GM19025 (cell line): ENCODE data around the gene SYMPK.
A peak's percentile ranks its signal among the peaks of the same experiment; 100 is the strongest.

Source experiments
- ATAC-seq: cut with Tn5 transposase; IDR thresholded peaks from one replicate; pipeline ENCODE4 v1.9.1; 2021; ENCODE audit warnings: mild to moderate bottlenecking, low read depth, moderate library complexity; ENCODE audit not compliant: unreplicated experiment

The SYMPK gene

GRCh38 chr19:45785097-45785496, 77.8 kb downstream of the SYMPK start:
- ATAC-seq: no peak

GRCh38 chr19:45784096-45784495, 78.9 kb downstream of the SYMPK start:
- no peak for ATAC-seq

- no peak for ATAC-seq
These were observed 79.8 kb downstream of the SYMPK start for GRCh38 chr19:45782820-45783785.

GRCh38 chr19:45782162-45782691, 80.7 kb downstream of the SYMPK start, which contains the start of gene DMPK:
DMPK (minus strand) TSS chr19:45782490; CDS start chr19:45782352, 138 bp downstream.
- no peak for ATAC-seq

GRCh38 chr19:45781214-45782161, 81.5 kb downstream of the SYMPK start:
- ATAC-seq: no peak

GRCh38 chr19:45780448-45781213, 82.3 kb downstream of the SYMPK start:
- no peak for ATAC-seq

GRCh38 chr19:45780146-45780447, 82.8 kb downstream of the SYMPK start:
- no peak for ATAC-seq

GRCh38 chr19:45779231-45780145, 83.5 kb downstream of the SYMPK start:
- peak; percentile 86 for ATAC-seq

GRCh38 chr19:45778010-45778661, 84.8 kb downstream of the SYMPK start:
- no peak for ATAC-seq

GRCh38 chr19:45777395-45777961, 85.5 kb downstream of the SYMPK start:
- ATAC-seq: no peak

- no peak for ATAC-seq
These were observed 88.2 kb downstream of the SYMPK start for GRCh38 chr19:45774765-45775164.

- no peak for ATAC-seq
These were observed 89.6 kb downstream of the SYMPK start for GRCh38 chr19:45773384-45773783.

GRCh38 chr19:45772912-45773311, 90.0 kb downstream of the SYMPK start:
- ATAC-seq: no peak

- no peak for ATAC-seq
These were observed 90.7 kb downstream of the SYMPK start for GRCh38 chr19:45772130-45772840.

- no peak for ATAC-seq
These were observed 91.5 kb downstream of the SYMPK start for GRCh38 chr19:45771311-45771933.

- peak; percentile 48 for ATAC-seq
These were observed 92.5 kb downstream of the SYMPK start for GRCh38 chr19:45770192-45771101.
